ENCODE measurements around the gene COMMD9.

The COMMD9 gene

GRCh38 chr11:36229091-36229705 lies 60.0 kb downstream of the COMMD9 start:
- Histone ChIP-seq H3K27ac (no peak overlapping the region), H3K36me3 (ENCODE audit: control insufficient read depth, insufficient read depth, low read length) (no peaks in the 10 kb centered on the region), H3K9me3 (ENCODE audit: control insufficient read depth, low read length) (no peaks in the 10 kb centered on the region), H3K27me3 (ENCODE audit: control insufficient read depth, insufficient read depth, low read length) (no peaks in the 10 kb centered on the region), H3K4me1 (no peaks in the 10 kb centered on the region), H3K4me3 (ENCODE audit: low read depth, low read length) (no peak overlapping the region), H2AFZ (no peak overlapping the region), H3K4me2 (ENCODE audit: low read length) (no peak overlapping the region), H3K79me2 (no peaks in the 10 kb centered on the region), H3K9ac (no peak overlapping the region)
- TF ChIP-seq CTCF (IDR thresholded peaks at IDR 0.05): no peak

GRCh38 chr11:36228689-36229088 lies 60.5 kb downstream of the COMMD9 start:
- Histone ChIP-seq H3K9ac (no peak overlapping the region), H3K27ac (no peak overlapping the region), H3K9me3 (ENCODE audit: control insufficient read depth, low read length) (no peaks in the 10 kb centered on the region), H3K36me3 (ENCODE audit: control insufficient read depth, insufficient read depth, low read length) (no peaks in the 10 kb centered on the region), H3K79me2 (no peaks in the 10 kb centered on the region), H3K4me3 (ENCODE audit: low read depth, low read length) (no peak overlapping the region), H3K27me3 (ENCODE audit: control insufficient read depth, insufficient read depth, low read length) (no peaks in the 10 kb centered on the region), H2AFZ (no peak overlapping the region), H3K4me2 (ENCODE audit: low read length) (no peak overlapping the region), H3K4me1 (no peaks in the 10 kb centered on the region)
- no peak for TF ChIP-seq CTCF (IDR thresholded peaks at IDR 0.05)

- Histone ChIP-seq H3K9ac (no peak overlapping the region), H3K4me3 (ENCODE audit: low read depth, low read length) (no peak overlapping the region), H3K27ac (no peak overlapping the region), H3K9me3 (ENCODE audit: control insufficient read depth, low read length) (no peaks in the 10 kb centered on the region), H2AFZ (no peak overlapping the region), H3K79me2 (no peaks in the 10 kb centered on the region), H3K4me2 (ENCODE audit: low read length) (no peak overlapping the region), H3K36me3 (ENCODE audit: control insufficient read depth, insufficient read depth, low read length) (no peaks in the 10 kb centered on the region), H3K27me3 (ENCODE audit: control insufficient read depth, insufficient read depth, low read length) (no peaks in the 10 kb centered on the region), H3K4me1 (no peaks in the 10 kb centered on the region)
- TF ChIP-seq CTCF (IDR thresholded peaks at IDR 0.05): no peak
Observed at GRCh38 chr11:36227044-36227443, 62.2 kb downstream of the COMMD9 start.

GRCh38 chr11:36224209-36224882 lies 64.9 kb downstream of the COMMD9 start:
- Histone ChIP-seq H3K4me3 (ENCODE audit: low read depth, low read length) (no peak overlapping the region), H3K27me3 (ENCODE audit: control insufficient read depth, insufficient read depth, low read length) (no peaks in the 10 kb centered on the region), H2AFZ (no peak overlapping the region), H3K4me1 (no peaks in the 10 kb centered on the region), H3K79me2 (no peaks in the 10 kb centered on the region), H3K9ac (no peak overlapping the region), H3K9me3 (ENCODE audit: control insufficient read depth, low read length) (no peaks in the 10 kb centered on the region), H3K27ac (no peak overlapping the region), H3K4me2 (ENCODE audit: low read length) (no peak overlapping the region), H3K36me3 (ENCODE audit: control insufficient read depth, insufficient read depth, low read length) (no peaks in the 10 kb centered on the region)
- TF ChIP-seq CTCF (IDR thresholded peaks at IDR 0.05): no peak

Measured in parathyroid adenoma (tissue), 2 donors.